Caco-2 (cell line): Measurements from ENCODE around the gene RPL35A. TPM values are rescaled to one million over a fixed set of nuclear protein-coding genes. Genes with fewer than 3 reads are reported as not detected.
"Not testable (repeated sequence)": the region's sequence is repeated elsewhere in the genome, so short reads cannot be mapped to it uniquely, and the experiment has no call there.

Source experiments
- BruUV-seq: library from RNA; stranded (reverse); fragments of 400-500 nt; replicated peaks from 2 replicates; lab custom pipeline; 2021; lab: Mats Ljungman, UMichigan
- CTCF ChIA-PET: fragments of 300-600 bp; sonication (Branson Sonifier 250); formaldehyde crosslinking; loops from one replicate; lab custom pipeline; 2022; ENCODE audit warnings: antibody characterized with exemption; lab: Charles Lee
- POLR2A ChIA-PET: fragments of 300-600 bp; sonication (Branson Sonifier 250); formaldehyde crosslinking; loops from one replicate; lab custom pipeline; 2022; ENCODE audit warnings: antibody characterized with exemption; lab: Charles Lee
- DNase-seq, 2 experiments: peaks; one replicate each; pipeline versions ENCODE4 v3.0.0 to v3.0.0-alpha.2; 2020 to 2022
- H3K27me3 ChIP-seq: replicated peaks from 2 replicates; pipeline ENCODE4 v1.6.0; 2011; ENCODE audit warnings: low read length; ENCODE audit not compliant: control insufficient read depth, insufficient read depth
- H3K36me3 ChIP-seq: 2 replicates; pipeline ENCODE4 v1.5.1; 2011; ENCODE audit warnings: low read length; ENCODE audit not compliant: control insufficient read depth, insufficient read depth
- H3K4me1 ChIP-seq: fragments of 250-450 bp; sonication (Bioruptor Pico); 2 replicates; pipeline ENCODE4 v1.5.1; 2020; ENCODE audit warnings: mild to moderate bottlenecking
- H3K4me3 ChIP-seq: 2 replicates; pipeline ENCODE4 v1.5.1; 2011; ENCODE audit warnings: low read depth, mild to moderate bottlenecking, control low read depth, low read length
- H3K9me3 ChIP-seq: fragments of 250-450 bp; sonication (Bioruptor Pico); 2 replicates; pipeline ENCODE4 v1.5.1; 2020; ENCODE audit warnings: mild to moderate bottlenecking, moderate library complexity
- H3K27ac Mint-ChIP-seq: one replicate; pipeline ENCODE4 v1.8.0; 2022; ENCODE audit warnings: mixed read lengths; ENCODE audit not compliant: unreplicated experiment
- H3K27me3 Mint-ChIP-seq: one replicate; pipeline ENCODE4 v1.8.0; 2022; ENCODE audit warnings: mixed read lengths; ENCODE audit not compliant: insufficient read depth, unreplicated experiment
- H3K36me3 Mint-ChIP-seq: one replicate; pipeline ENCODE4 v1.8.0; 2022; ENCODE audit warnings: mild to moderate bottlenecking, mixed read lengths; ENCODE audit not compliant: insufficient read depth, unreplicated experiment
- H3K4me1 Mint-ChIP-seq: one replicate; pipeline ENCODE4 v1.8.0; 2022; ENCODE audit warnings: low read depth, mixed read lengths; ENCODE audit not compliant: unreplicated experiment
- H3K4me3 Mint-ChIP-seq: one replicate; pipeline ENCODE4 v1.8.0; 2022; ENCODE audit warnings: mild to moderate bottlenecking, moderate library complexity, mixed read lengths; ENCODE audit not compliant: unreplicated experiment
- H3K9me3 Mint-ChIP-seq: one replicate; pipeline ENCODE4 v1.8.0; 2022; ENCODE audit warnings: mixed read lengths; ENCODE audit not compliant: unreplicated experiment
- intact Hi-C: fragments of 100-400 bp; cut with micrococcal nuclease; formaldehyde crosslinking; loops from one replicate; pipeline ENCODE4 v1.10.0; 2022; ENCODE audit not compliant: unreplicated experiment
- total RNA-seq: library from RNA; stranded (reverse); gene quantifications from 2 replicates; pipeline ENCODE4 v1.2.3, GENCODE V29; 2022
- TF ChIP-seq, protein P1 (sequence below), 2 experiments: fragments of 200-600 bp in 1 of 2; IDR thresholded peaks; 1 replicate in 1 of 2; 2 replicates in 1 of 2; pipeline versions ENCODE4 v1.5.1 to v1.8.0; 2011 to 2022; ENCODE audit warnings: antibody characterized with exemption in 1 of 2, control low read depth in 1 of 2, inconsistent platforms in 1 of 2, low read depth in 1 of 2, low read length in 1 of 2, mild to moderate bottlenecking in 1 of 2, moderate library complexity in 1 of 2; ENCODE audit not compliant: insufficient read depth in 1 of 2, severe bottlenecking in 1 of 2, unreplicated experiment in 1 of 2

Gene RPL35A
- total RNA-seq, 1 experiment from 2014 or later, result 880 TPM

- Mint-ChIP-seq H3K4me1 (peaks cover 11% of the 10 kb centered on the region), H3K27ac (no peak overlapping the region), H3K27me3 (peaks cover 3% of the 10 kb centered on the region), H3K9me3 (no peaks in the 10 kb centered on the region), H3K36me3 (peaks cover 29% of the 10 kb centered on the region), H3K4me3 (peak overlapping the region; percentile 81)
- intact Hi-C loops, result no loop called here
- 0 out of 2 replicates have a peak, but pooled peaks cover under 1% of the 10 kb centered on the region for H3K9me3 ChIP-seq
- peaks cover 15% of the 10 kb centered on the region for H3K4me1 ChIP-seq
- H3K4me3 ChIP-seq, result no peak overlapping the region
- H3K36me3 ChIP-seq, result no peaks in the 10 kb centered on the region
- CTCF ChIA-PET, result no interaction called here
- no peaks in the 10 kb centered on the region for H3K27me3 ChIP-seq
- TF ChIP-seq, protein P1, sequence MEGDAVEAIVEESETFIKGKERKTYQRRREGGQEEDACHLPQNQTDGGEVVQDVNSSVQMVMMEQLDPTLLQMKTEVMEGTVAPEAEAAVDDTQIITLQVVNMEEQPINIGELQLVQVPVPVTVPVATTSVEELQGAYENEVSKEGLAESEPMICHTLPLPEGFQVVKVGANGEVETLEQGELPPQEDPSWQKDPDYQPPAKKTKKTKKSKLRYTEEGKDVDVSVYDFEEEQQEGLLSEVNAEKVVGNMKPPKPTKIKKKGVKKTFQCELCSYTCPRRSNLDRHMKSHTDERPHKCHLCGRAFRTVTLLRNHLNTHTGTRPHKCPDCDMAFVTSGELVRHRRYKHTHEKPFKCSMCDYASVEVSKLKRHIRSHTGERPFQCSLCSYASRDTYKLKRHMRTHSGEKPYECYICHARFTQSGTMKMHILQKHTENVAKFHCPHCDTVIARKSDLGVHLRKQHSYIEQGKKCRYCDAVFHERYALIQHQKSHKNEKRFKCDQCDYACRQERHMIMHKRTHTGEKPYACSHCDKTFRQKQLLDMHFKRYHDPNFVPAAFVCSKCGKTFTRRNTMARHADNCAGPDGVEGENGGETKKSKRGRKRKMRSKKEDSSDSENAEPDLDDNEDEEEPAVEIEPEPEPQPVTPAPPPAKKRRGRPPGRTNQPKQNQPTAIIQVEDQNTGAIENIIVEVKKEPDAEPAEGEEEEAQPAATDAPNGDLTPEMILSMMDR (IDR thresholded peaks at IDR 0.05; ENCODE audit: insufficient read depth in 1 of 2, low read depth in 1 of 2, low read length in 1 of 2, severe bottlenecking in 1 of 2, unreplicated experiment in 1 of 2), result no peak
- no peak for DNase-seq
- POLR2A ChIA-PET, result no interaction called here
- no TSS peak for BruUV-seq
Measured at GRCh38 chr3:197961582-197961945, 11.6 kb downstream of the RPL35A start.

- Histone ChIP-seq H3K27me3 (no peaks in the 10 kb centered on the region), H3K4me3 (no peak overlapping the region), H3K36me3 (no peaks in the 10 kb centered on the region), H3K9me3 (peaks cover 13% of the 10 kb centered on the region), H3K4me1 (peaks cover 9% of the 10 kb centered on the region)
- ChIA-PET CTCF (no interaction called here), POLR2A (no interaction called here)
- intact Hi-C loops, result no loop called here
- DNase-seq, result no peak
- no TSS peak for BruUV-seq
- Mint-ChIP-seq H3K4me1 (peaks cover 6% of the 10 kb centered on the region), H3K27ac (no peak overlapping the region), H3K36me3 (peaks cover 13% of the 10 kb centered on the region), H3K27me3 (peaks cover 3% of the 10 kb centered on the region), H3K4me3 (no peak overlapping the region), H3K9me3 (peaks cover 14% of the 10 kb centered on the region)
- TF ChIP-seq, protein P1 (IDR thresholded peaks at IDR 0.05; ENCODE audit: insufficient read depth in 1 of 2, low read depth in 1 of 2, low read length in 1 of 2, severe bottlenecking in 1 of 2, unreplicated experiment in 1 of 2), result no peak
Measured at GRCh38 chr3:197963019-197963637, 13.1 kb downstream of the RPL35A start.

DNA sequence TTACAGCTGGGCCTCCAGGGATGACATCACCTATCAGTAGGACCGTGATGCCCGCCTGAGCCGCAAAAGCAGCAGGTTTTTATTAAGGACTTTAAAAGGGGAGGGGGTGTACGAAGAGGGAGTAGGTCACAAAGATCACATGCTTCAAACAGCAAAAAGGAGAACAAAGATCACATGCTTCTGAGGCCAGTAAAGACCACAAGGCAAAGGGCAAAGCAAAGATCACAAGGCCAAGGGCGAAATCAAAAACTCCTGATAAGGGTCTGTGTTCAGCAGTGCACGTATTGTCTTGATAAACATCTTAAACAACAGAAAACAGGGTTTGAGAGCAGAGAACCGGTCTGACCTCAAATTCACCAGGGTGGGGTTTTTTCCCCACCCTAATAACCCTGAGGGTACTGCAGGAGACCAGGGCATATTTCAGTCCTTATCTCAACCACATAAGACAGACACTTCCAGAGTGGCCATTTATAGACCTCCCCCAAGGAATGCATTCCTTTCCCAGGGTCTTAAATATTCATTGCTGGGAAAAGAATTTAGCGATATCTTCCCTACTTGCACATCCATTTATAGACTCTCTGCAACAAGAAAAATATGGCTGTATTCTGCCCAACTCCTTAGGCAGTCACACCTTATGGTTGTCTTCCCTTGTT is 17.5 kb downstream of the RPL35A start:
- H3K4me3 Mint-ChIP-seq, H3K27me3 ChIP-seq, BruUV-seq, H3K4me1 ChIP-seq, DNase-seq, H3K4me1 Mint-ChIP-seq, H3K27ac Mint-ChIP-seq, intact Hi-C loops, H3K27me3 Mint-ChIP-seq, H3K36me3 Mint-ChIP-seq, H3K4me3 ChIP-seq, CTCF ChIA-PET, POLR2A ChIA-PET, H3K36me3 ChIP-seq: not testable (repeated sequence)
- peaks cover 13% of the 10 kb centered on the region for H3K9me3 ChIP-seq
- H3K9me3 Mint-ChIP-seq, result peaks cover 21% of the 10 kb centered on the region
